Ramos (cell line): ENCODE data around the gene EMILIN2.
"Not testable (repeated sequence)": the region's sequence is repeated elsewhere in the genome, so short reads cannot be mapped to it uniquely, and the experiment has no call there.

Experiments
- in situ Hi-C: fragments of 300-500 bp; cut with MboI; formaldehyde crosslinking; loops from one replicate; pipeline ENCODE4 v1.14.3; 2022; ENCODE audit warnings: low sequenced_read_pairs; ENCODE audit not compliant: unreplicated experiment

The EMILIN2 gene

DNA sequence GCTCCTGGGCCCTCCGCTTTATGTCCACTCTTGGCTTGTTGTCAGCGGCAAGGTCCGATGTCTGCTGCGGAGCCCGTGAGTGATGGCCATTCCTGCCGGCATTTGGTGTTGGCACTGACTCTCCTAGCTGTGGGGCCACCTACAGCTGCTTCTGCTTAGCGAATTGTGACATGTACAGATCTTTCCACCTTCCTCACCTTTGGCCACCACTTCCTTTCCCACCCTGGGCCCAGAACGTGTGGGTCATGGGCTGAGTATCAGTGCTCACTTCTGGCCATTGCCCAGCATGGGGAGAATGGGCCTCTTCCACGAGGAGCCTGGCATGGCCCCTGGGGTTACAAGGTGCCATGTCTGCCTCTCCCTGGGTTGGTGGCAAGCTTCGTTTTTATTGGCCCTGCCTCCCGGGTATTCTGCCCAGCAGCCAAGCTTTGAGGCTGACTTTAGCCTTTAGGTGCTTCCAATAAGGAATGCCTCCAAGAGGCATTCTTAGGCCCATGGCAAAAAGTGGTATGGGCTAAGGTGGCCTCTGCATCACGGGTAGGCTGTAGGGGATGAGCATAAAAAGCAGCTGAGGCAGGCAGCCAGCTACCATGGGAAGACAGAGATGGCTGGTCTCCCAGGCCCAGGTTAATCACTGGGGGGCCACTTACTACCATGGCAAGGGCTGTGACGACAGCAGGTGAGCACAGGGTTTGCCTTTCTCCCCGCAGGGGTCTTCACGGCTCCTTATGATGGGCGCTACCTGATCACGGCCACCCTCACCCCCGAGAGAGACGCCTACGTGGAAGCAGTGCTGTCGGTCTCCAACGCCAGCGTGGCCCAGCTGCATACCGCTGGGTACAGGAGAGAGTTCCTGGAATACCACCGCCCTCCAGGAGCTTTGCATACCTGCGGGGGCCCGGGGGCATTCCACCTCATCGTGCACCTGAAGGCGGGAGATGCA lies 65.8 kb downstream of the EMILIN2 start:
- in situ Hi-C loops: no loop called here

DNA sequence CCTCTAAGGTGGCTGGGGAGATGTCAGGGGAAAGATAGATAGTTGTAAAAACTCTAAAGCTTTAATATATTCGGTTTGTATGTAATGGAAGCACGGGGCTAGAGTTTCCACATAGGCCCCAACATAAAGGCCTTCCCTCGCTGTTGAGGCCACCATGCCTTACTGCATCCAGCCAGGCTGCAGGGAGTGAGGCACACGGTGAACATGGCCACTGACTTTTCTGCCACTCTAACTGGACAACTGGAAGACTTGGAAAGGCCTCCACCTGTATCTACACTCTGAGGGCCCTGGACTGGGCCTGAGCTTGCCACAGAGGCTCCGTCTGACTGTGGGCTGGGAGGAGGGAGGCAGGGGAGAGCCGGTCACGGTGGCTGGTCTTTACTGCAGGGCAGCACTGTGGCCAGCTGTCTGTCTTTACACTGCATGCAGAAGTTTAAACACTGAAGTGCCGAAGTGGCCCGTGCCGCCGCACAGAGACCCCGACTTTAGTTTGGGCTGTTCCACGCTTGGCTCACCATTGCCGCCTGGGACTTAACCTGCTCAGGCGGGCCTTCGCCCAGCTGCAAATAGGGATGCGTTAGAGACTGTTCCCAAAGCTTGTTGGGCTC lies 66.7 kb downstream of the EMILIN2 start:
- in situ Hi-C loops: no loop called here

DNA sequence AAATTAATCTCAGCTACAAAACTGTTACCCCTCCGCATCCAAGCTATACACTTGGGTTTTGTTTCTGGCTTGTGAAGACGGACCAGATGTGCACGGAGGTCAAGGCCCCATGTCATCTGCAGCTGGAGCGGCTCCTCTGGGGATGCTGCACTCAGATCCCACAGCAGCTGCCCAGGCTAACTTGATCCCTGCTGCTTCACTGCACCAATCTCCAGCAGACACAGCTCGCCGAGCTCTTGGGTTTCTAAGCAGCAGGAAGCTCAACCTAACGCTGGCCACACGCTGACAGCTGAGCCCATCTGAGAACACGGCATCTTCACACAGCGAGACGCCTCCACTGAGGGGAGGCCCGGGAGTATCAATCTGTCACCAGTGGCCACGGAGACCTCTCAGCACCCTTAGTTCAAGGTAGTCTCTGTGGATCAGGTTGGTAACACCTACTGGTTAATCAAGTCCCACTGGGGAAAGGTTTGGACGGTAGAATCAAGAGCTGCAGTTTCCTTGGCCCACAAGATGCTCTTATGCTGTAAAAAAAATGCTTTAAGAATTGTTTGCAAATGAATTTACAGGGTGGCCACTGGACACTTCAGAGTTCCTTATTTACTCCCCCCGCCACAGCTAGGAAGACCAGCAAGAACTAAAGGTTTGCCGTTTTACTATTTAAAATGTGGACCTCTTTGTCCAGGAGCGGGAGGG lies 67.5 kb downstream of the EMILIN2 start:
- in situ Hi-C loops: no loop called here

DNA sequence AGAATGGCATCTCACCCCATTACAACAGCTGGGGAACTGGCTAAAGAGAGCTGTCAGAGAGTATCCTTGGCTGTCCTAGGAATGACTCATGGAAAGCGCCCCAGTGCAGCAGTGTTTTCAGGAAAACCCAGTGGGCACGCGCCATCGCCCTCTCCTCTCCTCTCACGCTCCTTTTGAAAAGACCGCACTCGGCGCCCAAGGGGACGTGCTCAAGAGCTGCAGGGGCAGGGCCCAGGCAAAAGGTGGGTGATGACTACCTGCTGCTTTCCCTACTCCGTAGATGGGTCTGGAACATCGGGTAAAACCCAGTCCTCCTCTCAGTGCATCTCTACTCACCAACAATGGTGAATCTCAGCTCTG lies 68.1 kb downstream of the EMILIN2 start:
- in situ Hi-C loops: no loop called here

DNA sequence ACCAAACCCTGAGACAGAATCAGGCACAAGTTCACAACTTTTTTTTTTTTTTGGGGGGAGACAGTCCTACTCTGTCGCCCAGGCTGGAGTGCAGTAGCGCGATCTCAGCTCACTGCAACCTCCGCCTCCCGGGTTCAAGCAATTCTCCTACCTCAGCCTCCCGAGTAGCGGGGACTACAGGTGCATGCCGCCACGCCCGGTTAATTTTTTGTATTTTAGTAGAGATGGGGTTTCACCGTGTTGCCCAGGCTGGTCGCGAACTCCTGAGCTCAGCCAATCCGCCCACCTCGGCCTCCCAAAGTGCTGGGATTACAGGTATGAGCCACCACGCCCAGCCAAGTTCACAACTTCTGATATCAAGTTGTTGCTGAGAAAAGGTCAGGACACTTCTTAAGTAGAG lies 68.7 kb downstream of the EMILIN2 start:
- in situ Hi-C loops: not testable (repeated sequence)

DNA sequence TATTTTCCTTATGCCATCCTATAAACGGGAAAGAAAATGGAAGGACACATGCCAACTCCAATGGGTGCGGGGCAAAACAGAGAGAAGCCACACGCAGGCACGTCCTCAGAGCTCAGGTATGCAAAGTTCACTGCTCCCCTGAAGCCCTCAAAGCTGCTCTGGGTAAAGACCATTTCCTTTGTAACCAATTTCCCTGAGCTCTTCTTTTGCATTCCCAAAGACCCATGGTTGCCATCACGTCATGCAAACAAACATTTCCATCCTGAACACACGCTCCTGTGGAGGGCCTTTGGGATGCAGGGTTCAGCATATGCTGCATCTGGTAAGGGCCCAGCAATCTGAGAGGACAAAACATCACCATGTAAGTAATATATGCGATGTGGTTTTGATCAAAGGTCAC lies 69.4 kb downstream of the EMILIN2 start:
- in situ Hi-C loops: no loop called here

DNA sequence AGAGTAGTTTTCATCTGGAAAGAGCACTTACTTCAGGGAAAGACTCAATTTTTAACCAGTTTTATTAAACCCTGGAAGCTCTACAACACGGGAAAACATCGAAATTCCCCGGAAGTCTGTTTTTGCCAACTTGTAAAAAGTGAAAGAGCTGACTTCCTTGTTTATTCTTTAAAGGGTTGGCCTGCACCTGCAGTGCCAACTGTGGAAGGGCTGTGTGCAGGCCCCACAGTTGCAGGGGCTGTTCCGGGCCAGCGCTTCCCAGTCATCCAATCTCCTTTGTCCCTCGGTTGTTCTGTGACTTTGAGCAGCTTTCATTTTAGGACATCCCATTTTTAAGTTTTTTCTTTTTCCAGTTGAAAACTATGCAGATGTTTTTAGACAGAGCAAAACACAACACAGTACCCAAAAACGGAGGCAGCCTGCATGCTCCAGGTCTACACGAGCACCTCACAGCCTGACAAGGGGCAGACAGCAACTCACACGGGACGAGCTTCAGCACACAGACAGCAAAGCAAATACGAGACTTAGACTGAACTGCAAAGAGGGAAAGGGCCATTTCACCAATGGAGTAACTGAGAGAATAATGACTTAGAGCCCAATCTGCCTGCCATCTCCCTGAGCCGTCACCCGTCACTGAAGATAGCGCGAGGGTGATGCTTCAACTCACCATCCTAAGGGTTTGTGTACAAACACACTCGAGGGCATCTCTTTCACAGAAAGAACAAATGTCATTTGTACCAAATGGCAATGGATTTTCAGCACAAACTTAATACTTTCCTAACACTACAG lies 70.6 kb downstream of the EMILIN2 start:
- in situ Hi-C loops: no loop called here

DNA sequence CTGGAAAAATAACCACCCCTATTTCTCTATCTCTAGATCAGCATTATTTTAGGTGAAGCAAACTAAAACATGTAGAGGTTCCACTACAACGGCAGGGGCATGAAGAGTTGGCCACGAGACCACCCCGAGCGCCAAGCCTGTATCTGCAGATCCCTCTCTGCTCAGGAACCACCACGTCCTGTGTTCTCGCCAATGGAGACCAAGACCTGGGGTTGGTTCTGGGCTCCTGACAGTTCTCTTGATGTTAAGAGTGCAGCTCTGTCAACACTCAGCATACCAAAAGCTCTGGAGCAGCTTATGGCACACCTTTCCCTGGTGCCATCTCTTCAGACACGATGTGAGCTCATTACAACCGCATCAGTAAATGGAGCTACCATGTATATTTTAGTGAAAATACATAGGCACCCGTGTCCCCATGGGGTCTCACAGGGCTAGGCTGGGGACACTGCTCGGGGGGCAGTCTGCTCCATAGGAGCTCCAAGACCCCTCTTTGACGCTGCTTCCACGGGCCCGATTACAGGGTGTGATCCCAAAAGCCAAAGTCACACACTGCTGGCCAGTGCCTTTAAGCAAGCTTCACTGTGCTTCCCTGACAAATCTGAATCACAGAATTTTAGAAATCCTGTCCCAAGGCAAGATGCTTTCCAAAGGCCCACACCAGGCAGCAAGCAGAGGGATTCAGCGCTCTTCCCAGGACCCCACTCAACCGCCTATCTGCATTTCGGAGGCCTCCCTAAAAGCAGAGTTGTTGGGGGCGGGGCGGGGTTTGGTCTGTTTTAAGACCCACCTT lies 72.2 kb downstream of the EMILIN2 start:
- in situ Hi-C loops: no loop called here

DNA sequence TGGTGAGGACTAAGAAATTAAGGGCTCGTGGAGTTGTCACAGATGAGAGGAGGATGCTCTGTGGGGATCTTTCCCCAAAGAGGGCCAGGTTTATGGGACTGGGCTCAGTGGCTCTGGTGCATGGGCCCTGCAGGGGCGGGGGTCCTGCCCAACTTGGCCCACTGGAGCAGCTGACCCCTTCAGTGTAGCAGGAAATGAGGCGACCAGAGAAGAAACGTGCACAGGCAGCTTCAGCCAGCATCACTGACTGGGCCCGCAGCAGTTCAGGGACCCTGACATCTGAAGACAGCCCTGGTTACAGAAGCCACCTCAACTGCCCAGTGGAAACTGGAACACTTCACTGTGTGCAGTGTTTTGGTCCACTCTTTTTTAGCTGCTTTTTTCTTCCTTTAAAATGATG lies 72.8 kb downstream of the EMILIN2 start:
- in situ Hi-C loops: no loop called here

DNA sequence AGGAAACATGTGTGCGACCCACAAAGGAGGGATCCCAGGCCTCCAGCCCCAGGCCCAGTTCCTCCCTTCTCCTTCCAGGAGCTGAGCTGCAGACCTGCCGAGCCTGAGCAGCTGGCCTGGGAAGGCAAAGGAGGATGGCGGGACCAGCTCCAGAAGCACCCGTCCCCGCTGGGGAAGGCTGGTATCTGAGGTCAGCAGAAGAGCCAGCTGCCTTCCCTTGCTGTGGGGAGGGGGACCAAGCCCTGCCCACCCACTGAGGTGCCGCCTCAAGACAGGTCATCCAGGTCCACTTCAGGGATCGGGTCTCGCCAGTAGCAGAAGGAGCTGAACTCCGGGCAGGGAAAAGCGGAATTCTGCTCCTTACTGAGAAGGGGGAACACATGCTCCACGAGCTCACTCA lies 73.2 kb downstream of the EMILIN2 start:
- in situ Hi-C loops: no loop called here

DNA sequence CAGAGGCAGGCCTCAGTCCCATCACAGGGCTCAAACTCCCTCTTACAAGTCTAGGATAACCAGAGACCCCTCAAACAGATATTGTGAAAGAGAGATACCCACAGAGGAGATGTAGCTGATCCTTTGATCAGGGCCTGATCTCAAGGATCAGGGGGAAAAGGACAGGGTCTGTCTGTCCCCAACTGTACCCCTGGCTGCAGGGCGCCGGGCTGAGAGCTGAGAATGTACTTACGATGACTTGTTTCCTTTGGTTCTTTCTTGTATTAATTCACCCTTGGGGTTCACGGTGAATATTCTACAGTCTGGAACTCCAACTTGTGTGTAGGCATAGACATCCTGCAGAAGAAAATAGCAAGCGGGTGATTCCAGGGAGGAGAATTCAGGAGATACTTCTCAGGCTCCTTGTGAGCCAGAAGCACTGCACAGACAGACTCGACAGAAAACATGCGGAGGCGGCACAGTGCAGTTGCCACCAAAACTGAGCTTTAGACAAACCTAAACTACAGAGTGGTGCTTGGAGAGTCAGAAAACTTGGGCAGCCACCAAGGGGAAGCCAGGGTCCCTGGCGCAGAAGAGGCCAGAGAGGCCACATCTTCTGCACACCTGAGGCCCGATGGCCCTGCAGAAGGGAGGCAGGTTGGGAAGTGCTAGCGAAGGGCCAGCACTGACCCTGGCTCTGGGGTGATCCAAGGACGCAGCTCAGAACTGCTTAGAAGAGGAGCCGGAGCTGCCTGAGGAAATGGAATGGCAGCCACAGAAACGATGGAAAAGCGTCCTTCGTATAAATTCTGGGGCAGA lies 73.9 kb downstream of the EMILIN2 start:
- in situ Hi-C loops: no loop called here

DNA sequence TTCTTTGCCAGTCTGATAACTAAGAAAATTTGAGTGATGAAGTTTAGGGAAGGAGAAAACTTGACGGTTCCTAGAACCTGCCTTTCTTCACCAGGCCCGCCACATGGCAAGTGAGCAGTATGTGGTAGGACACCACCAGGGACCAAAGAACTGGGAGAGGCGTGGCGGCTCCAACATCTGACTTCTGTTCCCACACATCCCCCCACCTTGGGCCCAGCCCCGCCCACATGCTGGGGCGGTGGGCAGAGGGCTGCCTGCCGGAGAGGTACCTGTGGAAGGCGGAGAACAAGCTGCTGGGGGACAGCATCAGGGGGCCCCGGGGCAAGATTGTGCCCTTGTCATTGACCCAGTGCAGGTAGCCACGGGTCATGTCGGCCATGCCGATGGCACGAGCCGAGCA lies 75.0 kb downstream of the EMILIN2 start:
- in situ Hi-C loops: no loop called here

DNA sequence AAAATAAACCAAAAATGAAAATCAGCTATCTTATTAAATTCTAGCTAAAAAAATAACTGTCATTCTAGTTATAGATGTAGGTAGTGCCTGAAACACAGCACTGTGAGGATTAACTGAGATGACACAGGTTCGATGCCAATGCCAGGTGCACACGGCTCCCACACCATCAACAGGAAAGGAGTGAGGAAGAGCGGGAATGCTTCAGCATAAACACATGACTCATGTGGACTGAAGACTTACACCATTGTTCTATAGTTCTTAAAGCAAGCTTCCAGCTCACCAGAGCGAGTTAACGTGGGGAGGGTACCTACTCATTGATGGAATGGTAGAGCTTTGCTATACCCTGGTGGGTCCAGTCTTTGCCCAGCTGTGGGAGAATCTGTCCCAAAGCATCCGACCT lies 76.7 kb downstream of the EMILIN2 start:
- in situ Hi-C loops: no loop called here

DNA sequence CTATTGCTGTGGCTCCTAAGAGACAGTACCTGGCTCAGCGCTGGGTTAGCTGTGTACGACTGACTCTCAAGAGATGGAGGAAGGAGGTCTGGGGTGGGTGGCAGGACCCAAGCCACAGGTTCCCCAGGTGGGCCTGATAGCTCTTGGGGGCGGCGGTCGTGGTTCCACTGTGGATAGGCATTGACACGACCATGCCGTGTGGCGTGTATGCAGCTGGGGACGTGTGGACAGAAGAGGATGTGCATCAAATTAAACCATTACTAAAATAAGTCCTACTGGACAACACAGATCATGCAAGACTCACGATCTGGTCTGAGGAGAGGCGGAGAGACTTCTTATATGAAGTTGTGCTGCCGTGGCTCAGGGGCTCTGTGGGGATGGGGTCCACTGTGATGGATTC lies 78.1 kb downstream of the EMILIN2 start:
- in situ Hi-C loops: loop anchor here (25.0 kb wide), 1 partner anchor 212 kb away; no protein-coding TSS in a partner anchor

DNA sequence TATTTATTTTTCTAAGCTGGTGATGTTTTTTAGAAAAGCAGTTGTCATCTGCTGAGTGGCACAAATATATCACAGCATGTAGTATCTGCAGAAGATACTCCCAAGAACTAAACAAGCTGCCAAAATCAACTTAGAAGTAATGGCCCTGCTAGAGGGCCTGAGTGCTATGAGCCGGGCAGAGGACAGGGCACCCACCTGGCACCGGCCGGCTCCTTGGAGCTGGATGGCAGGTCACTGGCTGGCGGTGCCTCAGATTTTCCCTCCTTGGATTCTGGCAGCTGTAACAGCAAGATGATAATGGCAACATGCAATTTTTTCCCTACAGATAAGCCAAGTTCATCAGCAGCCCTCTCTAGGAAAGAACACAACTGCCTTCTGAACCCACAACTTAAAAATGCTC lies 79.7 kb downstream of the EMILIN2 start:
- in situ Hi-C loops: loop anchor here (25.0 kb wide), 1 partner anchor 211 kb away; no protein-coding TSS in a partner anchor

DNA sequence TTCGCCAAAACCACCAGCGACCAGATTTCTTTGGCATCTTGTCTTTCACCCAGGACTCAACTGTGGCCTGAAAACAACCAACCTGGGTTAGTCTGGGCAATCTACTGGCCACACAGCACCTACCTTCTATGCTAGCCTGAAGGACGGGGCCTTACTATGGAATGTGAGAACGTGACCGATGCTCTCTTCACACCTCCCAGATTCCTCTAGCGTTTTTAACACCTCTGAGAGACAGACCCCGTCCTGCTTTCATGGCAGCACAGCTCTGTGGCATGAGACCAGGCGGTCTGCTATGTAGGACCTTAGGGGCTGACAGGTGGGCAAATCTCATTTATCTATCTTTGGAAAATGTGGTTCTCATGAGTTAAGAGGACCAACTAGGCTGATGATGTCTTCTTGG lies 80.9 kb downstream of the EMILIN2 start:
- in situ Hi-C loops: loop anchor here (25.0 kb wide), 1 partner anchor 210 kb away; no protein-coding TSS in a partner anchor

DNA sequence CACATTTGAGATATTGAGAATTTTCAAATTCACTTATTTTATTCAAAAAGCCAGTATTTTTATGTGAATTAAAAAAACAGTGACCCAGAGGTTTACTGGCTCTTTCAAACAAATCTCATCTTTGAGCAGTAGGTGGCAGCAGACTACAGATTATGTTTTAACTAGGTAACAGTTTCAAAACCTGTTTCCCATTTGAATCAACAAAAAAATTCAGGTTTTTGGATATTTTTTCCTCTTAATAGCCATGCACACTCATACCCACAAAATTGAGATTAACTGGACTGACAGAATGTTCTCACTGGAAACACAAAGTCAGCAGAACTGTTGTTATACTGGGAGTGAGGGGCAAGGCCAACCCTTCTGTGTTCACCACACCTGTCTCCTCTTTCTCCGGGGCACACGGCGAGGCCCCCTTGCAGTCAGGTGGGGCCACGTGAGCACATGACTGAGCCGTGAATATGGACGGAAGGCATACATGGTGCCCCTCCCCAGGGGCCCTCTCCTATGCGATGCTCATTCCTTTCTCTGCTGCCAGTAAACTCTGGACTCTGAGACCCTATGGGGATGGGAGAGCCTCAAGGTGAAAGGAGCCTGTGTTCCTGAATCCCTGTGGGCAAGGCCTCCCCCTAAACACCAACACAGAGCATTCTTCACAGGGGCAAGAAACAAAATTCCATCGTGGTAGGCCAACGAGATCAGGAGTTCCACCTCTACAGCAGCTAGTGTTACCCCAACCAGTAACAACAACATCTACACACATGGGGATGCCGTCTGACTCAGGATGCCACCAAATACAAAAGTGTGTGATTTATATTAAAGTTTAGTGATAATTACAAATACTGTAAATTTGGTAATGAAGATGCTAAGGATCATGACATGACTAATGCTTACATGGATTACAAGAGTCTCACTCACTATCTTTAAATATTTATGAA lies 85.7 kb downstream of the EMILIN2 start:
- in situ Hi-C loops: loop anchor here (5.0 to 25.0 kb wide), 3 partner anchors 45 to 312 kb away; partner anchors contain the start of gene MYL12A
